IMR-90 (cell line): Measurements from ENCODE around the gene PROM2. TPM values are rescaled to one million over a fixed set of nuclear protein-coding genes. Genes with fewer than 3 reads are reported as not detected.

Source experiments
- ATAC-seq: fragments of 200-7000 bp; cut with Tn5 transposase; 2 replicates; pipeline ENCODE4 v1.9.1; 2020; ENCODE audit warnings: low read depth, mild to moderate bottlenecking, moderate library complexity
- BruUV-seq: library from RNA; stranded (reverse); fragments of 400-500 nt; replicated peaks from 2 replicates; lab custom pipeline; 2021; lab: Mats Ljungman, UMichigan
- CTCF ChIA-PET: fragments of 300-600 bp; formaldehyde crosslinking; extraction: SDS; loops from one replicate; lab custom pipeline; 2021; ENCODE audit warnings: antibody characterized with exemption; lab: Yijun Ruan, JAX
- POLR2A ChIA-PET: fragments of 300-600 bp; sonication (Branson Sonifier 250); formaldehyde crosslinking; loops from one replicate; lab custom pipeline; 2022; ENCODE audit warnings: antibody characterized with exemption; ENCODE audit not compliant: unreplicated experiment; lab: Charles Lee
- DNase-seq: peaks from one replicate; pipeline ENCODE4 v3.0.0; 2013
- H2AFZ ChIP-seq: replicated peaks from 2 replicates; pipeline ENCODE3; 2013; ENCODE audit warnings: low read length, mild to moderate bottlenecking; ENCODE audit not compliant: poor library complexity
- H2AK5ac ChIP-seq: 2 replicates; pipeline ENCODE4 v1.6.1; 2013; ENCODE audit warnings: low read depth, low read length, inconsistent platforms
- H2AK9ac ChIP-seq: replicated peaks from 2 replicates; pipeline ENCODE3; 2013; ENCODE audit warnings: mild to moderate bottlenecking, low read depth, low read length, moderate library complexity; ENCODE audit not compliant: poor library complexity
- H2BK120ac ChIP-seq: 2 replicates; pipeline ENCODE4 v1.6.1; 2013; ENCODE audit warnings: low read depth, low read length, inconsistent platforms
- H2BK15ac ChIP-seq: 3 replicates; pipeline ENCODE4 v1.6.1; 2013; ENCODE audit warnings: low read depth, low read length, inconsistent platforms
- H2BK20ac ChIP-seq: 2 replicates; pipeline ENCODE4 v1.6.1; 2013; ENCODE audit warnings: low read depth, mild to moderate bottlenecking, inconsistent platforms, low read length, moderate library complexity
- H2BK5ac ChIP-seq: 2 replicates; pipeline ENCODE4 v1.6.1; 2013; ENCODE audit warnings: mild to moderate bottlenecking, low read depth, low read length, inconsistent platforms; ENCODE audit not compliant: poor library complexity, severe bottlenecking
- H3K14ac ChIP-seq: replicated peaks from 2 replicates; pipeline ENCODE4 v1.6.1; 2013; ENCODE audit warnings: low read depth, low read length, inconsistent platforms
- H3K18ac ChIP-seq: 2 replicates; pipeline ENCODE4 v1.6.1; 2013; ENCODE audit warnings: low read depth, low read length, control low read depth
- H3K23ac ChIP-seq: 2 replicates; pipeline ENCODE4 v1.6.1; 2013; ENCODE audit warnings: low read depth, low read length, inconsistent platforms
- H3K27ac ChIP-seq: 2 replicates; pipeline ENCODE4 v1.5.1; 2013; ENCODE audit warnings: mild to moderate bottlenecking, control low read depth, low read length; ENCODE audit not compliant: insufficient read depth
- H3K27me3 ChIP-seq: 2 replicates; pipeline ENCODE4 v1.6.1; 2013; ENCODE audit warnings: low read length; ENCODE audit not compliant: control insufficient read depth, insufficient read depth
- H3K36me3 ChIP-seq: 2 replicates; pipeline ENCODE4 v1.6.1; 2013; ENCODE audit warnings: low read length, mixed read lengths; ENCODE audit not compliant: control insufficient read depth, insufficient read depth
- H3K4ac ChIP-seq: 2 replicates; pipeline ENCODE4 v1.6.1; 2013; ENCODE audit warnings: low read depth, low read length, inconsistent platforms
- H3K4me1 ChIP-seq: 2 replicates; pipeline ENCODE4 v1.6.1; 2013; ENCODE audit warnings: low read length, mixed read lengths; ENCODE audit not compliant: control insufficient read depth, insufficient read depth
- H3K4me2 ChIP-seq: 2 replicates; pipeline ENCODE4 v1.6.1; 2013; ENCODE audit warnings: low read depth, mild to moderate bottlenecking, control low read depth, low read length, moderate library complexity
- H3K4me3 ChIP-seq: 2 replicates; pipeline ENCODE4 v1.5.1; 2013; ENCODE audit warnings: low read depth, mild to moderate bottlenecking, control low read depth, low read length, moderate library complexity; ENCODE audit not compliant: insufficient read depth
- H3K56ac ChIP-seq: 2 replicates; pipeline ENCODE4 v1.6.1; 2013; ENCODE audit warnings: low read length, inconsistent platforms; ENCODE audit not compliant: insufficient read depth; ENCODE audit errors: extremely low read depth
- H3K79me1 ChIP-seq, 2 experiments: 2 replicates each; pipeline ENCODE4 v1.6.1; 2013; ENCODE audit warnings: low read length in 2 of 2, inconsistent platforms in 1 of 2, low read depth in 1 of 2
- H3K9ac ChIP-seq: 2 replicates; pipeline ENCODE4 v1.6.1; 2013; ENCODE audit warnings: low read depth, low read length, control low read depth
- H3K9me1 ChIP-seq: 2 replicates; pipeline ENCODE4 v1.6.1; 2013; ENCODE audit warnings: low read length, inconsistent platforms; ENCODE audit not compliant: insufficient read depth
- H3K9me3 ChIP-seq: 2 replicates; pipeline ENCODE4 v1.6.1; 2013; ENCODE audit warnings: low read length; ENCODE audit not compliant: control insufficient read depth, insufficient read depth
- H4K20me1 ChIP-seq: 2 replicates; pipeline ENCODE4 v1.6.1; 2013; ENCODE audit warnings: low read length, inconsistent platforms; ENCODE audit not compliant: insufficient read depth
- H4K5ac ChIP-seq: 2 replicates; pipeline ENCODE4 v1.6.1; 2013; ENCODE audit warnings: mild to moderate bottlenecking, low read depth, low read length, control low read depth
- H4K8ac ChIP-seq, 2 experiments: 2 replicates each; pipeline ENCODE4 v1.6.1; 2013; ENCODE audit warnings: low read depth in 2 of 2, low read length in 2 of 2, control low read depth in 1 of 2, inconsistent platforms in 1 of 2
- H4K91ac ChIP-seq: 2 replicates; pipeline ENCODE4 v1.6.1; 2013; ENCODE audit warnings: low read depth, low read length, inconsistent platforms; ENCODE audit not compliant: insufficient read depth
- BHLHE40 ChIP-seq: fragments of 150-350 bp; IDR thresholded peaks from 2 replicates; pipeline ENCODE4 v1.6.1; 2016; ENCODE audit warnings: mild to moderate bottlenecking, low read depth, low read length
- CEBPB ChIP-seq: IDR thresholded peaks from 2 replicates; pipeline ENCODE4 v1.6.1; 2012; ENCODE audit warnings: low read depth, low read length, improper control_type of control experiment
- CHD1 ChIP-seq: IDR thresholded peaks from 2 replicates; pipeline ENCODE4 v1.6.1; 2012; ENCODE audit warnings: low read depth, low read length, improper control_type of control experiment
- ELK1 ChIP-seq: fragments of 150-350 bp; IDR thresholded peaks from 2 replicates; pipeline ENCODE4 v1.6.1; 2016; ENCODE audit warnings: low read depth, mild to moderate bottlenecking, low read length, moderate library complexity, borderline replicate concordance
- FOS ChIP-seq: fragments of 150-350 bp; IDR thresholded peaks from 2 replicates; pipeline ENCODE4 v1.6.1; 2016; ENCODE audit warnings: low read depth, low read length
- MAFK ChIP-seq: IDR thresholded peaks from 2 replicates; pipeline ENCODE4 v1.6.1; 2012; ENCODE audit warnings: low read depth, low read length, improper control_type of control experiment
- MAZ ChIP-seq: IDR thresholded peaks from 2 replicates; pipeline ENCODE4 v1.6.1; 2012; ENCODE audit warnings: low read depth, mild to moderate bottlenecking, low read length, improper control_type of control experiment, moderate library complexity, borderline replicate concordance
- MXI1 ChIP-seq: IDR thresholded peaks from 2 replicates; pipeline ENCODE4 v1.6.1; 2012; ENCODE audit warnings: low read depth, mild to moderate bottlenecking, low read length, moderate library complexity, borderline replicate concordance
- NFE2L2 ChIP-seq: fragments of 150-350 bp; IDR thresholded peaks from 2 replicates; pipeline ENCODE4 v1.6.1; 2016; ENCODE audit warnings: low read depth, mild to moderate bottlenecking, low read length
- POLR2A ChIP-seq: IDR thresholded peaks from 2 replicates; pipeline ENCODE4 v1.6.1; 2012; ENCODE audit warnings: mild to moderate bottlenecking, low read depth, low read length
- RAD21 ChIP-seq: IDR thresholded peaks from 2 replicates; pipeline ENCODE4 v1.6.1; 2012; ENCODE audit warnings: low read length, improper control_type of control experiment
- RCOR1 ChIP-seq: IDR thresholded peaks from 2 replicates; pipeline ENCODE4 v1.6.1; 2012; ENCODE audit warnings: mild to moderate bottlenecking, low read length, improper control_type of control experiment; ENCODE audit not compliant: insufficient replicate concordance
- RFX5 ChIP-seq: IDR thresholded peaks from 2 replicates; pipeline ENCODE4 v1.8.0; 2012; ENCODE audit warnings: low read depth, mild to moderate bottlenecking, low read length, moderate library complexity
- SMC3 ChIP-seq: fragments of 150-350 bp; IDR thresholded peaks from 2 replicates; pipeline ENCODE4 v1.6.1; 2016; ENCODE audit warnings: low read depth, mild to moderate bottlenecking, antibody characterized with exemption, low read length, moderate library complexity
- WGBS, 2 experiments: methylation state at CpG; one replicate each; pipeline versions ENCODE4 v1.1.5 to v1.1.7; 2013; ENCODE audit warnings: missing lambda C conversion rate in 2 of 2; ENCODE audit not compliant: insufficient read length in 1 of 2; ENCODE audit errors: extremely low coverage in 2 of 2; 5-methylcytosine and 5-hydroxymethylcytosine counted together
- dilution Hi-C: fragments of 300-500 bp; cut with HindIII; formaldehyde crosslinking; loops from one replicate; pipeline ENCODE4 v1.14.3; 2018; ENCODE audit warnings: low sequenced_read_pairs; ENCODE audit not compliant: unreplicated experiment
- in situ Hi-C: fragments of 300-500 bp; cut with MboI; formaldehyde crosslinking; loops from 3 replicates; pipeline ENCODE4 v1.14.3; 2019; ENCODE audit warnings: low sequenced_read_pairs, inconsistent platforms, mixed read lengths
- intact Hi-C: fragments of 100-400 bp; cut with micrococcal nuclease; formaldehyde crosslinking; loops from 2 replicates; pipeline ENCODE4 v1.10.0; 2022
- polyA plus RNA-seq, 3 experiments: library from polyadenylated mRNA; depleted of rRNA; stranded (reverse); fragments of >200 nt; gene quantifications; 2 replicates each; pipeline ENCODE4 v1.2.3, GENCODE V29; 2012; ENCODE audit warnings: low replicate concordance in 1 of 3
- total RNA-seq: library from RNA; depleted of rRNA; stranded (reverse); fragments of >200 nt; gene quantifications from 2 replicates; pipeline ENCODE4 v1.2.3, GENCODE V29; 2012
- TF ChIP-seq, protein P1 (sequence below): fragments of 150-350 bp; IDR thresholded peaks from 2 replicates; pipeline ENCODE4 v1.6.1; 2017; ENCODE audit warnings: mild to moderate bottlenecking, antibody characterized with exemption, low read length, low read depth
- TF ChIP-seq, protein P2 (sequence below): conservative IDR thresholded peaks from 2 replicates; pipeline ENCODE4 v1.5.1; 2012; ENCODE audit warnings: mild to moderate bottlenecking, low read depth, low read length, improper control_type of control experiment

Gene PROM2
- total and polyA plus RNA-seq, 2 of the 4 experiments (the other 2 are of a cell fraction), result 0.26 TPM; not detected in 1

DNA sequence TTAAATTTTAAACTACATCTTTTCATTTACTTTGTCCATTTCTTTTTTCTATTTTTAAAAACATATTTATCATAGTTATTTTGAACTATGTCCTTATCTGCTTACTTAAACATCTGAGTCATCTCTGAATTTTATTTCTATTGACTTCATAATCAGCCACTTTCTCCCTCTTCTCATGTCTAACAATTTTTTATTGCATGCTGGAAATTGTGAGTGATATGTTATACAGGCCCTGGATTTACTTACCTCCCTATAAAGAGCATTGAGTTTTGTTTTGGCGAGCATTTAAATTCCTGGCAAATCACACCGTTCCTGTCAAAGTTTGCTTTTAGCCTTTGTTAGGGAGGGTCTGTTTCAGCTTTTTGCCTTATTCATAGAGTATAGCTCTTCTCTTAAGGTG, 62.2 kb downstream of the PROM2 start:
- no TSS peak for BruUV-seq
- H3K4me3 ChIP-seq, result no peak overlapping the region
- no peak overlapping the region for H4K8ac ChIP-seq
- no CpG with 5 or more reads among the region's 2 CpGs for WGBS, 2 experiments
- H3K56ac ChIP-seq, result no peak overlapping the region
- no peak overlapping the region for H2AK5ac ChIP-seq
- no peak overlapping the region for H4K5ac ChIP-seq
- peaks cover 15% of the 10 kb centered on the region for H3K27me3 ChIP-seq
- POLR2A ChIA-PET, result no interaction called here
- TF ChIP-seq MAZ (no peak), CHD1 (no peak), CEBPB (no peak), MXI1 (no peak), SMC3 (no peak), RCOR1 (no peak), RAD21 (no peak), NFE2L2 (no peak), POLR2A (no peak), ELK1 (no peak), MAFK (no peak), RFX5 (no peak), BHLHE40 (no peak), FOS (no peak)
- TF ChIP-seq, protein P1, sequence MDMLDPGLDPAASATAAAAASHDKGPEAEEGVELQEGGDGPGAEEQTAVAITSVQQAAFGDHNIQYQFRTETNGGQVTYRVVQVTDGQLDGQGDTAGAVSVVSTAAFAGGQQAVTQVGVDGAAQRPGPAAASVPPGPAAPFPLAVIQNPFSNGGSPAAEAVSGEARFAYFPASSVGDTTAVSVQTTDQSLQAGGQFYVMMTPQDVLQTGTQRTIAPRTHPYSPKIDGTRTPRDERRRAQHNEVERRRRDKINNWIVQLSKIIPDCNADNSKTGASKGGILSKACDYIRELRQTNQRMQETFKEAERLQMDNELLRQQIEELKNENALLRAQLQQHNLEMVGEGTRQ, result no peak
- TF ChIP-seq, protein P2, sequence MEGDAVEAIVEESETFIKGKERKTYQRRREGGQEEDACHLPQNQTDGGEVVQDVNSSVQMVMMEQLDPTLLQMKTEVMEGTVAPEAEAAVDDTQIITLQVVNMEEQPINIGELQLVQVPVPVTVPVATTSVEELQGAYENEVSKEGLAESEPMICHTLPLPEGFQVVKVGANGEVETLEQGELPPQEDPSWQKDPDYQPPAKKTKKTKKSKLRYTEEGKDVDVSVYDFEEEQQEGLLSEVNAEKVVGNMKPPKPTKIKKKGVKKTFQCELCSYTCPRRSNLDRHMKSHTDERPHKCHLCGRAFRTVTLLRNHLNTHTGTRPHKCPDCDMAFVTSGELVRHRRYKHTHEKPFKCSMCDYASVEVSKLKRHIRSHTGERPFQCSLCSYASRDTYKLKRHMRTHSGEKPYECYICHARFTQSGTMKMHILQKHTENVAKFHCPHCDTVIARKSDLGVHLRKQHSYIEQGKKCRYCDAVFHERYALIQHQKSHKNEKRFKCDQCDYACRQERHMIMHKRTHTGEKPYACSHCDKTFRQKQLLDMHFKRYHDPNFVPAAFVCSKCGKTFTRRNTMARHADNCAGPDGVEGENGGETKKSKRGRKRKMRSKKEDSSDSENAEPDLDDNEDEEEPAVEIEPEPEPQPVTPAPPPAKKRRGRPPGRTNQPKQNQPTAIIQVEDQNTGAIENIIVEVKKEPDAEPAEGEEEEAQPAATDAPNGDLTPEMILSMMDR, result no peak
- CTCF ChIA-PET, result no interaction called here
- H3K79me1 ChIP-seq, result no peaks in the 10 kb centered on the region
- no peak overlapping the region for H2AFZ ChIP-seq
- H2BK120ac ChIP-seq, result no peak overlapping the region
- H3K4me2 ChIP-seq, result no peak overlapping the region
- ATAC-seq (no peak), DNase-seq (no peak)
- no peak overlapping the region for H3K18ac ChIP-seq
- no peak overlapping the region for H3K4ac ChIP-seq
- H3K14ac ChIP-seq, result no peak overlapping the region
- peaks cover 11% of the 10 kb centered on the region for H3K4me1 ChIP-seq
- H4K91ac ChIP-seq, result no peak overlapping the region
- H3K23ac ChIP-seq, result no peak overlapping the region
- no peak overlapping the region for H2BK5ac ChIP-seq
- no peak overlapping the region for H2AK9ac ChIP-seq
- in situ Hi-C loops, result no loop called here
- no peaks in the 10 kb centered on the region for H4K20me1 ChIP-seq
- no peaks in the 10 kb centered on the region; the same call in 1 of the 2 replicates for H3K9me3 ChIP-seq
- peaks cover 3% of the 10 kb centered on the region; the same call in 1 of the 2 replicates for H3K9me1 ChIP-seq
- no peak overlapping the region for H2BK20ac ChIP-seq
- intact Hi-C loops, result no loop called here
- no peak overlapping the region for H3K27ac ChIP-seq
- no peak overlapping the region for H3K9ac ChIP-seq
- no peaks in the 10 kb centered on the region for H3K36me3 ChIP-seq
- H2BK15ac ChIP-seq, result no peak overlapping the region
- dilution Hi-C loops, result no loop called here
